ENCODE measurements around the gene ADARB1. TPM values are rescaled to one million over a fixed set of nuclear protein-coding genes. Genes with fewer than 3 reads are reported as not detected.

ADARB1 gene
- polyA plus RNA-seq, 1 of the 3 experiments (the other 2 are of a cell fraction) = 7.8 TPM

DNA sequence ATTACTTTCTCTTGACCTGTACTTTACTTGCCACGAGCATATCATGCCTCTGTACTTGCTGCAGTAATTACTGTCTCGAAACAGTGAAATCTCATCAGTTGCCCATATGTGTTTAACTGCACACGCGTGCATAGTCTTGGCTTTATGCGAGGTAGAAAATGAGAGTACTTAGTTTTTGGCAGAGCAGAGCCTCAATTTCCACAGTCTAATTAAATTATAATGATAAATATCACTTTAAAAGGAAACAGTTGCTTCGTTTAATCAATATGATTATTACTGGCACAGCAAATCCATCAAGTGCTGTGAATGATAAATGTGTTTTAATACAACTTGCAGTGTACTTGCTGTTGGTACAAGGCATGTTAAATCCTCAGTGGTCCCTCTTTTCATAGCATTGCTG lies 47.6 kb downstream of the ADARB1 start:
- Histone ChIP-seq H3F3A (replicated peaks; ENCODE audit: insufficient read depth) (no peaks in the 10 kb centered on the region), H3K9me3 (no peaks in the 10 kb centered on the region), H3K4me1 (ENCODE audit: control insufficient read depth in 1 of 2, insufficient read depth in 2 of 2, low read depth in 1 of 2, low read length in 1 of 2) (peaks cover 0 to 15% of the 10 kb centered on the region in 2 experiments; a peak in 1 of 4 replicates), H2AFZ (ENCODE audit: low read depth) (no peak overlapping the region), H3K4me2 (no peak overlapping the region), H3K9me2 (no peaks in the 10 kb centered on the region), H4K20me1 (ENCODE audit: insufficient read depth) (no peaks in the 10 kb centered on the region), H3K36me3 (replicated peaks in 1 of 2; ENCODE audit: control insufficient read depth in 1 of 2, insufficient read depth in 2 of 2, low read length in 1 of 2) (peaks cover 0 to 11% of the 10 kb centered on the region in 2 experiments), H3K4me3 (ENCODE audit: low read depth in 2 of 2, low read length in 1 of 2) (no peak overlapping the region), H3K9ac (no peak overlapping the region), H3K27ac (ENCODE audit: low read depth in 2 of 2, low read length in 1 of 2) (no peak overlapping the region), H3K27me3 (ENCODE audit: insufficient read depth) (no peaks in the 10 kb centered on the region), H3K79me2 (ENCODE audit: insufficient read depth) (no peaks in the 10 kb centered on the region; the same call in 1 of the 2 replicates)
- POLR2A ChIA-PET = no interaction called here
- TF ChIP-seq EZH2phosphoT487 (IDR thresholded peaks at IDR 0.05; ENCODE audit: borderline replicate concordance, low read depth) = no peak
- no peak for TF ChIP-seq GABPA (IDR thresholded peaks at IDR 0.05; ENCODE audit: low read depth)
- TF ChIP-seq RFX5 (IDR thresholded peaks at IDR 0.05; ENCODE audit: low read length) = no peak
- no peak for TF ChIP-seq PBX3 (IDR thresholded peaks at IDR 0.05)
- no peak for TF ChIP-seq TEAD4 (IDR thresholded peaks at IDR 0.05; ENCODE audit: borderline replicate concordance, insufficient read depth)
- no peak for TF ChIP-seq NFIC (IDR thresholded peaks at IDR 0.05; ENCODE audit: borderline replicate concordance)
- TF ChIP-seq SMC3 (IDR thresholded peaks at IDR 0.05; ENCODE audit: low read depth, low read length) = no peak
- no peak for TF ChIP-seq FOXM1 (IDR thresholded peaks at IDR 0.05; ENCODE audit: low read depth)
- DNase-seq = no peak
- 70% methylated on average over 6 of the region's 6 CpGs for WGBS (ENCODE audit: low lambda C conversion rate)
- CTCF ChIA-PET = interaction anchor here (0.7 to 5.3 kb wide), 9 partner anchors 11 to 174 kb away, joined by 3 to 80 read pairs (median 3); no protein-coding TSS in a partner anchor

GRCh38 chr21:45122432-45123132 lies 48.2 kb downstream of the ADARB1 start:
- POLR2A ChIA-PET = no interaction called here
- peaks cover 0 to 8% of the 10 kb centered on the region in 2 experiments for H3K36me3 ChIP-seq (replicated peaks in 1 of 2; ENCODE audit: control insufficient read depth in 1 of 2, insufficient read depth in 2 of 2, low read length in 1 of 2)
- TF ChIP-seq RFX5 (IDR thresholded peaks at IDR 0.05; ENCODE audit: low read length) (no peak), USF1 (IDR thresholded peaks at IDR 0.05; ENCODE audit: borderline replicate concordance, low read depth) (no peak), NRF1 (IDR thresholded peaks at IDR 0.05; ENCODE audit: low read depth, low read length) (no peak), NFIC (IDR thresholded peaks at IDR 0.05; ENCODE audit: borderline replicate concordance) (no peak), FOXJ3 (CRISPR knock-in tag; IDR thresholded peaks at IDR 0.05) (no peak), REST (IDR thresholded peaks at IDR 0.05; ENCODE audit: low read depth, low read length) (no peak), TCF12 (IDR thresholded peaks at IDR 0.05) (no peak), FOSL2 (IDR thresholded peaks at IDR 0.05; ENCODE audit: borderline replicate concordance, low read depth) (no peak), TEAD4 (IDR thresholded peaks at IDR 0.05; ENCODE audit: borderline replicate concordance, insufficient read depth) (no peak), MXI1 (IDR thresholded peaks at IDR 0.05; ENCODE audit: low read depth, low read length) (no peak), RXRA (IDR thresholded peaks at IDR 0.05; ENCODE audit: borderline replicate concordance, low read depth) (no peak)
- TF ChIP-seq, protein P1, sequence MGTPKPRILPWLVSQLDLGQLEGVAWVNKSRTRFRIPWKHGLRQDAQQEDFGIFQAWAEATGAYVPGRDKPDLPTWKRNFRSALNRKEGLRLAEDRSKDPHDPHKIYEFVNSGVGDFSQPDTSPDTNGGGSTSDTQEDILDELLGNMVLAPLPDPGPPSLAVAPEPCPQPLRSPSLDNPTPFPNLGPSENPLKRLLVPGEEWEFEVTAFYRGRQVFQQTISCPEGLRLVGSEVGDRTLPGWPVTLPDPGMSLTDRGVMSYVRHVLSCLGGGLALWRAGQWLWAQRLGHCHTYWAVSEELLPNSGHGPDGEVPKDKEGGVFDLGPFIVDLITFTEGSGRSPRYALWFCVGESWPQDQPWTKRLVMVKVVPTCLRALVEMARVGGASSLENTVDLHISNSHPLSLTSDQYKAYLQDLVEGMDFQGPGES (IDR thresholded peaks at IDR 0.05; ENCODE audit: low read depth, low read length) = no peak

More at GRCh38 chr21:45122432-45123132, 48.2 kb downstream of the ADARB1 start:
- Histone ChIP-seq H3K27me3 (ENCODE audit: insufficient read depth) (no peaks in the 10 kb centered on the region), H3K4me1 (ENCODE audit: control insufficient read depth in 1 of 2, insufficient read depth in 2 of 2, low read depth in 1 of 2, low read length in 1 of 2) (peaks cover 0 to 15% of the 10 kb centered on the region in 2 experiments; a peak in 1 of 4 replicates), H3K9me2 (no peaks in the 10 kb centered on the region), H3K27ac (ENCODE audit: low read depth in 2 of 2, low read length in 1 of 2) (no peak overlapping the region), H3K9me3 (no peaks in the 10 kb centered on the region), H3K79me2 (ENCODE audit: insufficient read depth) (no peaks in the 10 kb centered on the region; the same call in 1 of the 2 replicates), H3K9ac (no peak overlapping the region), H3K4me3 (ENCODE audit: low read depth in 2 of 2, low read length in 1 of 2) (no peak overlapping the region), H3K4me2 (no peak overlapping the region), H4K20me1 (ENCODE audit: insufficient read depth) (no peaks in the 10 kb centered on the region), H2AFZ (ENCODE audit: low read depth) (no peak overlapping the region), H3F3A (replicated peaks; ENCODE audit: insufficient read depth) (no peaks in the 10 kb centered on the region)
- no peak for DNase-seq
- CTCF ChIA-PET = interaction anchor here (0.6 to 5.3 kb wide), 9 partner anchors 10 to 748 kb away, joined by 3 to 80 read pairs (median 3); no protein-coding TSS in a partner anchor
- WGBS (ENCODE audit: low lambda C conversion rate) = 91% methylated on average over 10 of the region's 10 CpGs
